Stimulated activated naive B cell treated with anti-CD40 and anti-IgM and Interleukin-4, amounts not matched to agents 10 μg/mL and 1 μg/mL and 100 μg/mL, for 72 hours (primary cell): ENCODE data around the gene TMEM40.
"Not testable (repeated sequence)": the region's sequence is repeated elsewhere in the genome, so short reads cannot be mapped to it uniquely, and the experiment has no call there.

Source experiments
- ATAC-seq, 2 donors: fragments of 150-1000 bp; cut with Tn5 transposase; replicated peaks; 2 replicates each; pipeline ENCODE4 v1.10.0; 2021; ENCODE audit warnings: moderate library complexity in 1 of 2
- DNase-seq: peaks from one replicate; pipeline ENCODE4 v3.0.0; 2021
- H3K27ac Mint-ChIP-seq: one replicate; pipeline ENCODE4 v1.8.0; 2022; ENCODE audit warnings: mild to moderate bottlenecking, mixed read lengths
- H3K27me3 Mint-ChIP-seq, 2 donors: one replicate each; pipeline ENCODE4 v1.8.0; 2022; ENCODE audit warnings: mixed read lengths in 2 of 2
- H3K36me3 Mint-ChIP-seq, 2 donors: one replicate each; pipeline ENCODE4 v1.8.0; 2022; ENCODE audit warnings: mixed read lengths in 2 of 2, mild to moderate bottlenecking in 1 of 2
- H3K4me1 Mint-ChIP-seq, 2 donors: one replicate each; pipeline ENCODE4 v1.8.0; 2022; ENCODE audit warnings: mixed read lengths in 2 of 2, mild to moderate bottlenecking in 1 of 2
- H3K4me3 Mint-ChIP-seq, 2 donors: one replicate each; pipeline ENCODE4 v1.8.0; 2022; ENCODE audit warnings: mild to moderate bottlenecking in 2 of 2, mixed read lengths in 2 of 2, moderate library complexity in 1 of 2
- H3K9me3 Mint-ChIP-seq, 2 donors: one replicate each; pipeline ENCODE4 v1.8.0; 2022; ENCODE audit warnings: mixed read lengths in 2 of 2, mild to moderate bottlenecking in 1 of 2

The TMEM40 gene

GRCh38 chr3:12791430-12791829 is 32.4 kb upstream of the TMEM40 start:
- ATAC-seq (no peak), DNase-seq (no peak)
- peaks cover 5 to 12% of the 10 kb centered on the region in 2 donors for H3K4me1 Mint-ChIP-seq
- H3K36me3 Mint-ChIP-seq: peaks cover 0 to 3% of the 10 kb centered on the region in 2 donors
- no peaks in the 10 kb centered on the region for H3K9me3 Mint-ChIP-seq
- peaks cover 8 to 25% of the 10 kb centered on the region in 2 donors for H3K27me3 Mint-ChIP-seq
- H3K4me3 Mint-ChIP-seq: no peak overlapping the region
- no peak overlapping the region for H3K27ac Mint-ChIP-seq

- not testable (repeated sequence) for H3K27ac Mint-ChIP-seq, H3K9me3 Mint-ChIP-seq, H3K36me3 Mint-ChIP-seq, H3K4me3 Mint-ChIP-seq, H3K4me1 Mint-ChIP-seq, ATAC-seq, DNase-seq
- peaks cover 16 to 36% of the 10 kb centered on the region in 2 donors for H3K27me3 Mint-ChIP-seq
These were observed 29.1 kb upstream of the TMEM40 start for GRCh38 chr3:12787967-12788690.

GRCh38 chr3:12787346-12787745 is 28.3 kb upstream of the TMEM40 start:
- peak; percentile 45 for DNase-seq
- peak in 1 of 2 donors; percentile 63 for ATAC-seq
- peaks cover 21 to 37% of the 10 kb centered on the region in 2 donors for H3K27me3 Mint-ChIP-seq
- not testable (repeated sequence) for H3K36me3 Mint-ChIP-seq, H3K4me1 Mint-ChIP-seq, H3K4me3 Mint-ChIP-seq, H3K27ac Mint-ChIP-seq, H3K9me3 Mint-ChIP-seq

GRCh38 chr3:12785096-12785495 is 26.0 kb upstream of the TMEM40 start:
- no peak overlapping the region for H3K27ac Mint-ChIP-seq
- DNase-seq (no peak), ATAC-seq (no peak)
- no peaks in the 10 kb centered on the region for H3K36me3 Mint-ChIP-seq
- H3K4me1 Mint-ChIP-seq: peaks cover 0 to 4% of the 10 kb centered on the region in 2 donors
- H3K27me3 Mint-ChIP-seq: peaks cover 32 to 40% of the 10 kb centered on the region in 2 donors
- no peaks in the 10 kb centered on the region for H3K9me3 Mint-ChIP-seq
- no peak overlapping the region for H3K4me3 Mint-ChIP-seq

GRCh38 chr3:12782172-12782815 is 23.2 kb upstream of the TMEM40 start:
- Mint-ChIP-seq H3K27me3 (peaks cover 32 to 44% of the 10 kb centered on the region in 2 donors), H3K4me3 (no peak overlapping the region), H3K9me3 (no peaks in the 10 kb centered on the region), H3K36me3 (no peaks in the 10 kb centered on the region), H3K4me1 (peaks cover 0 to 3% of the 10 kb centered on the region in 2 donors), H3K27ac (no peak overlapping the region)
- DNase-seq: no peak
- ATAC-seq: no peak

- DNase-seq: no peak
- H3K9me3 Mint-ChIP-seq: no peaks in the 10 kb centered on the region
- H3K4me3 Mint-ChIP-seq: no peak overlapping the region
- no peak overlapping the region for H3K27ac Mint-ChIP-seq
- H3K27me3 Mint-ChIP-seq: peaks cover 29 to 50% of the 10 kb centered on the region in 2 donors
- no peaks in the 10 kb centered on the region for H3K36me3 Mint-ChIP-seq
- ATAC-seq: no peak
- H3K4me1 Mint-ChIP-seq: peaks cover 0 to 3% of the 10 kb centered on the region in 2 donors
These were observed 21.7 kb upstream of the TMEM40 start for GRCh38 chr3:12780751-12781150.

- H3K4me3 Mint-ChIP-seq: no peak overlapping the region
- DNase-seq (no peak), ATAC-seq (no peak)
- H3K27ac Mint-ChIP-seq: no peak overlapping the region
- peaks cover 3 to 10% of the 10 kb centered on the region in 2 donors for H3K36me3 Mint-ChIP-seq
- H3K9me3 Mint-ChIP-seq: peaks cover 11 to 17% of the 10 kb centered on the region in 2 donors
- H3K27me3 Mint-ChIP-seq: peaks cover 12 to 30% of the 10 kb centered on the region in 2 donors
- H3K4me1 Mint-ChIP-seq: peaks cover 9 to 10% of the 10 kb centered on the region in 2 donors
These were observed 18.1 kb upstream of the TMEM40 start for GRCh38 chr3:12777171-12777570.

GRCh38 chr3:12775970-12776369 is 16.9 kb upstream of the TMEM40 start:
- H3K4me3 Mint-ChIP-seq, H3K27ac Mint-ChIP-seq, ATAC-seq, DNase-seq: not testable (repeated sequence)
- peaks cover 11 to 17% of the 10 kb centered on the region in 2 donors for H3K9me3 Mint-ChIP-seq
- H3K4me1 Mint-ChIP-seq: peaks cover 10 to 11% of the 10 kb centered on the region in 2 donors
- peaks cover 3 to 25% of the 10 kb centered on the region in 2 donors for H3K27me3 Mint-ChIP-seq
- peaks cover 3 to 10% of the 10 kb centered on the region in 2 donors for H3K36me3 Mint-ChIP-seq

GRCh38 chr3:12775226-12775625 is 16.2 kb upstream of the TMEM40 start:
- Mint-ChIP-seq H3K4me1 (peaks cover 10 to 11% of the 10 kb centered on the region in 2 donors), H3K27ac (no peak overlapping the region), H3K27me3 (peaks cover 3 to 25% of the 10 kb centered on the region in 2 donors), H3K9me3 (peaks cover 11 to 17% of the 10 kb centered on the region in 2 donors), H3K4me3 (no peak overlapping the region), H3K36me3 (peaks cover 3 to 10% of the 10 kb centered on the region in 2 donors)
- ATAC-seq (no peak), DNase-seq (no peak)

GRCh38 chr3:12774619-12775018 is 15.6 kb upstream of the TMEM40 start:
- H3K36me3 Mint-ChIP-seq: peaks cover 3 to 10% of the 10 kb centered on the region in 2 donors
- DNase-seq (no peak), ATAC-seq (no peak)
- H3K4me1 Mint-ChIP-seq: peaks cover 10 to 11% of the 10 kb centered on the region in 2 donors
- H3K4me3 Mint-ChIP-seq: no peak overlapping the region
- H3K9me3 Mint-ChIP-seq: peaks cover 11 to 17% of the 10 kb centered on the region in 2 donors
- H3K27me3 Mint-ChIP-seq: peaks cover 3 to 25% of the 10 kb centered on the region in 2 donors
- peak overlapping the region; percentile 20 for H3K27ac Mint-ChIP-seq

- Mint-ChIP-seq H3K27ac (no peak overlapping the region), H3K9me3 (peaks cover 11 to 17% of the 10 kb centered on the region in 2 donors), H3K27me3 (peaks cover 3 to 25% of the 10 kb centered on the region in 2 donors), H3K36me3 (peaks cover 3 to 10% of the 10 kb centered on the region in 2 donors), H3K4me3 (no peak overlapping the region), H3K4me1 (peaks cover 10 to 11% of the 10 kb centered on the region in 2 donors)
- DNase-seq (no peak), ATAC-seq (no peak)
These were observed 14.6 kb upstream of the TMEM40 start for GRCh38 chr3:12773710-12774086.

- Mint-ChIP-seq H3K4me1 (peaks cover 10 to 11% of the 10 kb centered on the region in 2 donors), H3K4me3 (no peak overlapping the region), H3K27me3 (peaks cover 3 to 24% of the 10 kb centered on the region in 2 donors), H3K9me3 (peaks cover 11 to 17% of the 10 kb centered on the region in 2 donors), H3K36me3 (peaks cover 3 to 10% of the 10 kb centered on the region in 2 donors), H3K27ac (no peak overlapping the region)
- DNase-seq (no peak), ATAC-seq (peak; percentile 62 to 75)
These were observed 14.1 kb upstream of the TMEM40 start for GRCh38 chr3:12773030-12773709.

GRCh38 chr3:12772462-12772861 is 13.4 kb upstream of the TMEM40 start:
- Mint-ChIP-seq H3K4me3 (no peak overlapping the region), H3K27me3 (peaks cover 3 to 17% of the 10 kb centered on the region in 2 donors), H3K4me1 (peaks cover 10 to 11% of the 10 kb centered on the region in 2 donors), H3K9me3 (peaks cover 11 to 17% of the 10 kb centered on the region in 2 donors), H3K27ac (no peak overlapping the region), H3K36me3 (peaks cover 3 to 10% of the 10 kb centered on the region in 2 donors)
- ATAC-seq (no peak), DNase-seq (no peak)

GRCh38 chr3:12771236-12771635 is 12.2 kb upstream of the TMEM40 start:
- Mint-ChIP-seq H3K9me3 (peaks cover 11 to 17% of the 10 kb centered on the region in 2 donors), H3K4me1 (peaks cover 10 to 11% of the 10 kb centered on the region in 2 donors), H3K4me3 (no peak overlapping the region), H3K36me3 (peaks cover 3 to 10% of the 10 kb centered on the region in 2 donors), H3K27me3 (peaks cover 3 to 6% of the 10 kb centered on the region in 2 donors), H3K27ac (no peak overlapping the region)
- ATAC-seq (no peak), DNase-seq (no peak)
